UCSD-AML1 (cell line): ENCODE measurements around the gene UBR3.
"Not testable (repeated sequence)": the region's sequence is repeated elsewhere in the genome, so short reads cannot be mapped to it uniquely, and the experiment has no call there.

Experiments
- DNase-seq: peaks from one replicate; lab custom pipeline; 2025; ENCODE audit not compliant: unreplicated experiment; lab: John Stamatoyannopoulos, UW

The UBR3 gene

GRCh38 chr2:169823996-169824372 is 3.3 kb upstream of the UBR3 start:
- no peak for DNase-seq

GRCh38 chr2:169824373-169825333 is 2.6 kb upstream of the UBR3 start, which contains the start of gene METTL5:
Gene METTL5, minus strand, starts transcription at chr2:169824905. Its CDS starts 308 bp downstream, at chr2:169824597.
- peak; percentile 90 for DNase-seq

- peak; percentile 41 for DNase-seq
Measured at GRCh38 chr2:169828141-169828811, 1.0 kb downstream of the UBR3 start.

- no peak for DNase-seq
Measured at GRCh38 chr2:169834401-169834800, 7.1 kb downstream of the UBR3 start.

- DNase-seq = no peak
Measured at GRCh38 chr2:169838743-169839489, 11.7 kb downstream of the UBR3 start.

GRCh38 chr2:169839954-169840746 is 12.9 kb downstream of the UBR3 start:
- no peak for DNase-seq

GRCh38 chr2:169840747-169841142 is 13.5 kb downstream of the UBR3 start:
- no peak for DNase-seq

GRCh38 chr2:169841625-169842024 is 14.4 kb downstream of the UBR3 start:
- not testable (repeated sequence) for DNase-seq

- DNase-seq = no peak
Measured at GRCh38 chr2:169845016-169845415, 17.8 kb downstream of the UBR3 start.

- not testable (repeated sequence) for DNase-seq
Measured at GRCh38 chr2:169848959-169849693, 21.9 kb downstream of the UBR3 start.

GRCh38 chr2:169849710-169850109 is 22.5 kb downstream of the UBR3 start:
- no peak for DNase-seq

GRCh38 chr2:169853041-169853668 is 25.9 kb downstream of the UBR3 start:
- no peak for DNase-seq

GRCh38 chr2:169855281-169856258 is 28.3 kb downstream of the UBR3 start:
- not testable (repeated sequence) for DNase-seq

- no peak for DNase-seq
Measured at GRCh38 chr2:169859423-169859822, 32.2 kb downstream of the UBR3 start.

- DNase-seq = no peak
Measured at GRCh38 chr2:169860149-169860548, 32.9 kb downstream of the UBR3 start.

- no peak for DNase-seq
Measured at GRCh38 chr2:169862816-169863215, 35.6 kb downstream of the UBR3 start.

- DNase-seq = no peak
Measured at GRCh38 chr2:169865492-169865891, 38.2 kb downstream of the UBR3 start.

- DNase-seq = not testable (repeated sequence)
Measured at GRCh38 chr2:169866230-169866629, 39.0 kb downstream of the UBR3 start.
